ENCODE results near the gene WDFY3.

Gene WDFY3

GRCh38 chr4:84966382-84967242, at the start of gene WDFY3:
Gene WDFY3, minus strand, starts transcription at chr4:84966690. Its CDS starts 106,099 bp downstream, at chr4:84860591.
- peak; percentile 29 for DNase-seq

- no peak for DNase-seq
Measured at GRCh38 chr4:85005865-85006377, 39.4 kb upstream of the WDFY3 start.

- DNase-seq, result no peak
Measured at GRCh38 chr4:85000343-85000742, 33.9 kb upstream of the WDFY3 start.

GRCh38 chr4:84995386-84995785, 28.9 kb upstream of the WDFY3 start:
- no peak for DNase-seq

GRCh38 chr4:84994280-84994679, 27.8 kb upstream of the WDFY3 start:
- no peak for DNase-seq

- no peak for DNase-seq
Measured at GRCh38 chr4:84985952-84986351, 19.5 kb upstream of the WDFY3 start.

GRCh38 chr4:84977396-84977795, 10.9 kb upstream of the WDFY3 start:
- no peak for DNase-seq

- no peak for DNase-seq
Measured at GRCh38 chr4:84973856-84974255, 7.4 kb upstream of the WDFY3 start.

- peak; percentile 3 for DNase-seq
Measured at GRCh38 chr4:84971319-84971932, 4.9 kb upstream of the WDFY3 start.

- DNase-seq, result no peak
Measured at GRCh38 chr4:84968925-84969324, 2.4 kb upstream of the WDFY3 start.

GRCh38 chr4:84967243-84967690, 777 bp upstream of the WDFY3 start:
- no peak for DNase-seq

- DNase-seq, result no peak
Measured at GRCh38 chr4:84965553-84966381, 723 bp downstream of the WDFY3 start.

- no peak for DNase-seq
Measured at GRCh38 chr4:84964995-84965552, 1.4 kb downstream of the WDFY3 start.

- no peak for DNase-seq
Measured at GRCh38 chr4:84962102-84962501, 4.4 kb downstream of the WDFY3 start.

- no peak for DNase-seq
Measured at GRCh38 chr4:84958434-84958833, 8.1 kb downstream of the WDFY3 start.

GRCh38 chr4:84957514-84958420, 8.7 kb downstream of the WDFY3 start:
- no peak for DNase-seq

- no peak for DNase-seq
Measured at GRCh38 chr4:84956014-84956413, 10.5 kb downstream of the WDFY3 start.

GRCh38 chr4:84954982-84955567, 11.4 kb downstream of the WDFY3 start:
- DNase-seq, result no peak

GRCh38 chr4:84952776-84953175, 13.7 kb downstream of the WDFY3 start:
- no peak for DNase-seq

- DNase-seq, result no peak
Measured at GRCh38 chr4:84952004-84952403, 14.5 kb downstream of the WDFY3 start.

- DNase-seq, result no peak
Measured at GRCh38 chr4:84948056-84948455, 18.4 kb downstream of the WDFY3 start.
